Hepatocyte (in vitro differentiated cells): ENCODE data around the gene RELT. TPM values are rescaled to one million over a fixed set of nuclear protein-coding genes. Genes with fewer than 3 reads are reported as not detected.

Source experiments
- DNase-seq: peaks from one replicate; pipeline ENCODE4 v3.0.0-alpha.2; 2016; ENCODE audit warnings: low spot score
- H2AFZ ChIP-seq: fragments of 200-600 bp; sonication (generic); 2 replicates; pipeline ENCODE4 v1.6.0; 2016; ENCODE audit warnings: antibody characterized with exemption, mild to moderate bottlenecking
- H3K27ac ChIP-seq: fragments of 200-600 bp; sonication (generic); 2 replicates; pipeline ENCODE4 v1.5.1; 2016; ENCODE audit warnings: mild to moderate bottlenecking
- H3K27me3 ChIP-seq: fragments of 200-600 bp; sonication (generic); 2 replicates; pipeline ENCODE4 v1.6.1; 2016
- H3K36me3 ChIP-seq: fragments of 200-600 bp; sonication (generic); replicated peaks from 2 replicates; pipeline ENCODE4 v1.5.1; 2016; ENCODE audit warnings: low read depth; ENCODE audit not compliant: insufficient read depth
- H3K4me1 ChIP-seq: fragments of 200-600 bp; sonication (generic); 2 replicates; pipeline ENCODE4 v1.5.1; 2016; ENCODE audit warnings: mild to moderate bottlenecking, moderate library complexity; ENCODE audit not compliant: insufficient read depth
- H3K4me2 ChIP-seq: fragments of 200-600 bp; sonication (generic); 2 replicates; pipeline ENCODE4 v1.6.0; 2016
- H3K4me3 ChIP-seq: fragments of 200-600 bp; sonication (generic); 2 replicates; pipeline ENCODE4 v1.5.1; 2016; ENCODE audit warnings: mild to moderate bottlenecking
- H3K79me2 ChIP-seq: fragments of 200-600 bp; sonication (generic); 2 replicates; pipeline ENCODE4 v1.6.0; 2017; ENCODE audit warnings: mild to moderate bottlenecking
- H3K9me2 ChIP-seq: fragments of 200-600 bp; sonication (generic); replicated peaks from 2 replicates; pipeline ENCODE4 v1.6.0; 2017; ENCODE audit warnings: mild to moderate bottlenecking; ENCODE audit not compliant: insufficient read depth
- H3K9me3 ChIP-seq: fragments of 200-600 bp; sonication (generic); 2 replicates; pipeline ENCODE4 v1.5.1; 2016; ENCODE audit warnings: low read depth, mild to moderate bottlenecking
- H4K20me1 ChIP-seq: fragments of 200-600 bp; sonication (generic); 2 replicates; pipeline ENCODE4 v1.6.0; 2016; ENCODE audit warnings: mild to moderate bottlenecking; ENCODE audit not compliant: insufficient read depth, poor library complexity, severe bottlenecking
- CTCF ChIP-seq: fragments of 200-600 bp; sonication (generic); IDR thresholded peaks from 2 replicates; pipeline ENCODE4 v1.5.1; 2016; ENCODE audit warnings: antibody characterized with exemption, mild to moderate bottlenecking; ENCODE audit not compliant: poor library complexity
- EZH2 ChIP-seq: fragments of 200-600 bp; sonication (generic); IDR thresholded peaks from 2 replicates; pipeline ENCODE4 v1.6.1; 2016; ENCODE audit warnings: antibody characterized with exemption, mild to moderate bottlenecking, borderline replicate concordance
- EZH2phosphoT487 ChIP-seq: fragments of 200-600 bp; sonication (generic); IDR thresholded peaks from one replicate; pipeline ENCODE4 v1.6.1; 2018; ENCODE audit warnings: antibody characterized with exemption, mild to moderate bottlenecking, low read depth, moderate library complexity; ENCODE audit not compliant: unreplicated experiment, severe bottlenecking
- WGBS: methylation state at CpG from one replicate; pipeline ENCODE4 v1.1.6; 2016; ENCODE audit warnings: low lambda C conversion rate; ENCODE audit errors: missing lambda C conversion rate; 5-methylcytosine and 5-hydroxymethylcytosine counted together
- polyA plus RNA-seq: library from polyadenylated mRNA; unstranded; fragments of >200 nt; fragmentation: Nextera tagmentation; extraction: Ambion mirVana; gene quantifications from 2 replicates; pipeline ENCODE4 v1.2.1, GENCODE V29; 2016
- total RNA-seq: library from RNA; depleted of rRNA; stranded (reverse); fragments of >200 nt; gene quantifications from 2 replicates; pipeline ENCODE4 v1.2.3, GENCODE V29; 2014

Gene RELT
- total and polyA plus RNA-seq, 2 experiments from 2014 or later, result 1.6 to 3.4 TPM

GRCh38 chr11:73367482-73368024, 8.6 kb upstream of the RELT start:
- TF ChIP-seq CTCF, result no peak
- no peak for TF ChIP-seq EZH2phosphoT487
- no peak for TF ChIP-seq EZH2
- H3K9me3 ChIP-seq, result no peaks in the 10 kb centered on the region
- H3K9me2 ChIP-seq, result no peaks in the 10 kb centered on the region
- H3K36me3 ChIP-seq, result no peaks in the 10 kb centered on the region
- H4K20me1 ChIP-seq, result no peaks in the 10 kb centered on the region
- WGBS, result 87% methylated on average over 20 of the region's 20 CpGs
- H2AFZ ChIP-seq, result no peak overlapping the region
- H3K4me1 ChIP-seq, result no peaks in the 10 kb centered on the region
- H3K27ac ChIP-seq, result no peak overlapping the region
- no peaks in the 10 kb centered on the region for H3K27me3 ChIP-seq
- H3K4me3 ChIP-seq, result no peak overlapping the region
- no peak for DNase-seq
- no peaks in the 10 kb centered on the region for H3K79me2 ChIP-seq
- H3K4me2 ChIP-seq, result no peak overlapping the region

- Histone ChIP-seq H3K4me3 (no peak overlapping the region), H2AFZ (no peak overlapping the region), H3K27me3 (no peaks in the 10 kb centered on the region), H4K20me1 (no peaks in the 10 kb centered on the region), H3K4me1 (peaks cover 11% of the 10 kb centered on the region), H3K4me2 (no peak overlapping the region), H3K27ac (no peak overlapping the region), H3K9me3 (no peaks in the 10 kb centered on the region), H3K36me3 (no peaks in the 10 kb centered on the region), H3K79me2 (peaks cover 3% of the 10 kb centered on the region), H3K9me2 (no peaks in the 10 kb centered on the region)
- WGBS, result 85% methylated on average over 6 of the region's 6 CpGs
- TF ChIP-seq CTCF, result no peak
- no peak for TF ChIP-seq EZH2phosphoT487
- TF ChIP-seq EZH2, result no peak
- DNase-seq, result no peak
Observed at GRCh38 chr11:73372375-73372993, 3.7 kb upstream of the RELT start.

GRCh38 chr11:73374151-73374550, 2.0 kb upstream of the RELT start:
- Histone ChIP-seq H3K79me2 (peaks cover 9% of the 10 kb centered on the region), H2AFZ (no peak overlapping the region), H3K4me2 (no peak overlapping the region), H3K27ac (no peak overlapping the region), H3K36me3 (no peaks in the 10 kb centered on the region), H4K20me1 (no peaks in the 10 kb centered on the region), H3K4me1 (peaks cover 11% of the 10 kb centered on the region), H3K27me3 (no peaks in the 10 kb centered on the region), H3K4me3 (no peak overlapping the region), H3K9me2 (no peaks in the 10 kb centered on the region), H3K9me3 (no peaks in the 10 kb centered on the region)
- no peak for DNase-seq
- TF ChIP-seq EZH2phosphoT487 (no peak), EZH2 (no peak), CTCF (no peak)
- WGBS, result 92% methylated on average over 4 of the region's 4 CpGs
